IMR-90 (cell line): Measurements from ENCODE around the gene YPEL5. TPM values are rescaled to one million over a fixed set of nuclear protein-coding genes. Genes with fewer than 3 reads are reported as not detected.

Experiments used
- ATAC-seq: fragments of 200-7000 bp; cut with Tn5 transposase; 2 replicates; pipeline ENCODE4 v1.9.1; 2020; ENCODE audit warnings: low read depth, mild to moderate bottlenecking, moderate library complexity
- BruUV-seq: library from RNA; stranded (reverse); fragments of 400-500 nt; replicated peaks from 2 replicates; lab custom pipeline; 2021; lab: Mats Ljungman, UMichigan
- CTCF ChIA-PET: fragments of 300-600 bp; formaldehyde crosslinking; extraction: SDS; loops from one replicate; lab custom pipeline; 2021; ENCODE audit warnings: antibody characterized with exemption; lab: Yijun Ruan, JAX
- POLR2A ChIA-PET: fragments of 300-600 bp; sonication (Branson Sonifier 250); formaldehyde crosslinking; loops from one replicate; lab custom pipeline; 2022; ENCODE audit warnings: antibody characterized with exemption; ENCODE audit not compliant: unreplicated experiment; lab: Charles Lee
- DNase-seq: peaks from one replicate; pipeline ENCODE4 v3.0.0; 2013
- H2AFZ ChIP-seq: replicated peaks from 2 replicates; pipeline ENCODE3; 2013; ENCODE audit warnings: low read length, mild to moderate bottlenecking; ENCODE audit not compliant: poor library complexity
- H2AK5ac ChIP-seq: 2 replicates; pipeline ENCODE4 v1.6.1; 2013; ENCODE audit warnings: low read depth, low read length, inconsistent platforms
- H2AK9ac ChIP-seq: replicated peaks from 2 replicates; pipeline ENCODE3; 2013; ENCODE audit warnings: mild to moderate bottlenecking, low read depth, low read length, moderate library complexity; ENCODE audit not compliant: poor library complexity
- H2BK120ac ChIP-seq: 2 replicates; pipeline ENCODE4 v1.6.1; 2013; ENCODE audit warnings: low read depth, low read length, inconsistent platforms
- H2BK15ac ChIP-seq: 3 replicates; pipeline ENCODE4 v1.6.1; 2013; ENCODE audit warnings: low read depth, low read length, inconsistent platforms
- H2BK20ac ChIP-seq: 2 replicates; pipeline ENCODE4 v1.6.1; 2013; ENCODE audit warnings: low read depth, mild to moderate bottlenecking, inconsistent platforms, low read length, moderate library complexity
- H2BK5ac ChIP-seq: 2 replicates; pipeline ENCODE4 v1.6.1; 2013; ENCODE audit warnings: mild to moderate bottlenecking, low read depth, low read length, inconsistent platforms; ENCODE audit not compliant: poor library complexity, severe bottlenecking
- H3K14ac ChIP-seq: replicated peaks from 2 replicates; pipeline ENCODE4 v1.6.1; 2013; ENCODE audit warnings: low read depth, low read length, inconsistent platforms
- H3K18ac ChIP-seq: 2 replicates; pipeline ENCODE4 v1.6.1; 2013; ENCODE audit warnings: low read depth, low read length, control low read depth
- H3K23ac ChIP-seq: 2 replicates; pipeline ENCODE4 v1.6.1; 2013; ENCODE audit warnings: low read depth, low read length, inconsistent platforms
- H3K27ac ChIP-seq: 2 replicates; pipeline ENCODE4 v1.5.1; 2013; ENCODE audit warnings: mild to moderate bottlenecking, control low read depth, low read length; ENCODE audit not compliant: insufficient read depth
- H3K27me3 ChIP-seq: 2 replicates; pipeline ENCODE4 v1.6.1; 2013; ENCODE audit warnings: low read length; ENCODE audit not compliant: control insufficient read depth, insufficient read depth
- H3K36me3 ChIP-seq: 2 replicates; pipeline ENCODE4 v1.6.1; 2013; ENCODE audit warnings: low read length, mixed read lengths; ENCODE audit not compliant: control insufficient read depth, insufficient read depth
- H3K4ac ChIP-seq: 2 replicates; pipeline ENCODE4 v1.6.1; 2013; ENCODE audit warnings: low read depth, low read length, inconsistent platforms
- H3K4me1 ChIP-seq: 2 replicates; pipeline ENCODE4 v1.6.1; 2013; ENCODE audit warnings: low read length, mixed read lengths; ENCODE audit not compliant: control insufficient read depth, insufficient read depth
- H3K4me2 ChIP-seq: 2 replicates; pipeline ENCODE4 v1.6.1; 2013; ENCODE audit warnings: low read depth, mild to moderate bottlenecking, control low read depth, low read length, moderate library complexity
- H3K4me3 ChIP-seq: 2 replicates; pipeline ENCODE4 v1.5.1; 2013; ENCODE audit warnings: low read depth, mild to moderate bottlenecking, control low read depth, low read length, moderate library complexity; ENCODE audit not compliant: insufficient read depth
- H3K56ac ChIP-seq: 2 replicates; pipeline ENCODE4 v1.6.1; 2013; ENCODE audit warnings: low read length, inconsistent platforms; ENCODE audit not compliant: insufficient read depth; ENCODE audit errors: extremely low read depth
- H3K79me1 ChIP-seq, 2 experiments: 2 replicates each; pipeline ENCODE4 v1.6.1; 2013; ENCODE audit warnings: low read length in 2 of 2, inconsistent platforms in 1 of 2, low read depth in 1 of 2
- H3K9ac ChIP-seq: 2 replicates; pipeline ENCODE4 v1.6.1; 2013; ENCODE audit warnings: low read depth, low read length, control low read depth
- H3K9me1 ChIP-seq: 2 replicates; pipeline ENCODE4 v1.6.1; 2013; ENCODE audit warnings: low read length, inconsistent platforms; ENCODE audit not compliant: insufficient read depth
- H3K9me3 ChIP-seq: 2 replicates; pipeline ENCODE4 v1.6.1; 2013; ENCODE audit warnings: low read length; ENCODE audit not compliant: control insufficient read depth, insufficient read depth
- H4K20me1 ChIP-seq: 2 replicates; pipeline ENCODE4 v1.6.1; 2013; ENCODE audit warnings: low read length, inconsistent platforms; ENCODE audit not compliant: insufficient read depth
- H4K5ac ChIP-seq: 2 replicates; pipeline ENCODE4 v1.6.1; 2013; ENCODE audit warnings: mild to moderate bottlenecking, low read depth, low read length, control low read depth
- H4K8ac ChIP-seq, 2 experiments: 2 replicates each; pipeline ENCODE4 v1.6.1; 2013; ENCODE audit warnings: low read depth in 2 of 2, low read length in 2 of 2, control low read depth in 1 of 2, inconsistent platforms in 1 of 2
- H4K91ac ChIP-seq: 2 replicates; pipeline ENCODE4 v1.6.1; 2013; ENCODE audit warnings: low read depth, low read length, inconsistent platforms; ENCODE audit not compliant: insufficient read depth
- CEBPB ChIP-seq: IDR thresholded peaks from 2 replicates; pipeline ENCODE4 v1.6.1; 2012; ENCODE audit warnings: low read depth, low read length, improper control_type of control experiment
- CHD1 ChIP-seq: IDR thresholded peaks from 2 replicates; pipeline ENCODE4 v1.6.1; 2012; ENCODE audit warnings: low read depth, low read length, improper control_type of control experiment
- MAFK ChIP-seq: IDR thresholded peaks from 2 replicates; pipeline ENCODE4 v1.6.1; 2012; ENCODE audit warnings: low read depth, low read length, improper control_type of control experiment
- MAZ ChIP-seq: IDR thresholded peaks from 2 replicates; pipeline ENCODE4 v1.6.1; 2012; ENCODE audit warnings: low read depth, mild to moderate bottlenecking, low read length, improper control_type of control experiment, moderate library complexity, borderline replicate concordance
- NFE2L2 ChIP-seq: fragments of 150-350 bp; IDR thresholded peaks from 2 replicates; pipeline ENCODE4 v1.6.1; 2016; ENCODE audit warnings: low read depth, mild to moderate bottlenecking, low read length
- POLR2A ChIP-seq: IDR thresholded peaks from 2 replicates; pipeline ENCODE4 v1.6.1; 2012; ENCODE audit warnings: mild to moderate bottlenecking, low read depth, low read length
- RCOR1 ChIP-seq: IDR thresholded peaks from 2 replicates; pipeline ENCODE4 v1.6.1; 2012; ENCODE audit warnings: mild to moderate bottlenecking, low read length, improper control_type of control experiment; ENCODE audit not compliant: insufficient replicate concordance
- RFX5 ChIP-seq: IDR thresholded peaks from 2 replicates; pipeline ENCODE4 v1.8.0; 2012; ENCODE audit warnings: low read depth, mild to moderate bottlenecking, low read length, moderate library complexity
- SMC3 ChIP-seq: fragments of 150-350 bp; IDR thresholded peaks from 2 replicates; pipeline ENCODE4 v1.6.1; 2016; ENCODE audit warnings: low read depth, mild to moderate bottlenecking, antibody characterized with exemption, low read length, moderate library complexity
- WGBS, 2 experiments: methylation state at CpG; one replicate each; pipeline versions ENCODE4 v1.1.5 to v1.1.7; 2013; ENCODE audit warnings: missing lambda C conversion rate in 2 of 2; ENCODE audit not compliant: insufficient read length in 1 of 2; ENCODE audit errors: extremely low coverage in 2 of 2; 5-methylcytosine and 5-hydroxymethylcytosine counted together
- dilution Hi-C: fragments of 300-500 bp; cut with HindIII; formaldehyde crosslinking; loops from one replicate; pipeline ENCODE4 v1.14.3; 2018; ENCODE audit warnings: low sequenced_read_pairs; ENCODE audit not compliant: unreplicated experiment
- in situ Hi-C: fragments of 300-500 bp; cut with MboI; formaldehyde crosslinking; loops from 3 replicates; pipeline ENCODE4 v1.14.3; 2019; ENCODE audit warnings: low sequenced_read_pairs, inconsistent platforms, mixed read lengths
- intact Hi-C: fragments of 100-400 bp; cut with micrococcal nuclease; formaldehyde crosslinking; loops from 2 replicates; pipeline ENCODE4 v1.10.0; 2022
- polyA plus RNA-seq, 3 experiments: library from polyadenylated mRNA; depleted of rRNA; stranded (reverse); fragments of >200 nt; gene quantifications; 2 replicates each; pipeline ENCODE4 v1.2.3, GENCODE V29; 2012; ENCODE audit warnings: low replicate concordance in 1 of 3
- total RNA-seq: library from RNA; depleted of rRNA; stranded (reverse); fragments of >200 nt; gene quantifications from 2 replicates; pipeline ENCODE4 v1.2.3, GENCODE V29; 2012
- TF ChIP-seq, protein P1 (sequence below): conservative IDR thresholded peaks from 2 replicates; pipeline ENCODE4 v1.5.1; 2012; ENCODE audit warnings: mild to moderate bottlenecking, low read depth, low read length, improper control_type of control experiment

The YPEL5 gene
- total and polyA plus RNA-seq, 2 of the 4 experiments (the other 2 are of a cell fraction): 40.7 to 62.6 TPM

DNA sequence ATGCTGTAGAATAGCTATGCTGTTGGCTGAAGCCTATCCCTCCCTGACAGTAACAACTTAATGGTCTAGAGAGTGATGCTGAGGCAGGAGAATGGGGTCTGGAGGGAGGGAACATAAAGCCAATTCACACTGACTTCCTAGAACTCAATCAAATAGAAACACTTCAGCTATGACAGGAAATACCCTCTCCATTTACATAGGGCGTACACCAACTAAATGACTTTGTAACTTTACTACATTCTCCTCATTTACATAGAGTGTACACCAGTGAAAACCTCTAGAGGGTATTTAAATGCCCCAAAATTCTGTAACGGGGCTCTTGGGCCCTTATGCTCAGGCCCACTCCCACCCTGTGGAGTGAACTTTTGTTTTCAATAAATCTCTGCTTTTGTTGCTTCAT lies 41.5 kb downstream of the YPEL5 start:
- no peak overlapping the region for H4K5ac ChIP-seq
- ATAC-seq: no peak
- BruUV-seq: no TSS peak

More for the DNA sequence above, 41.5 kb downstream of the YPEL5 start:
- Histone ChIP-seq H3K36me3 (no peaks in the 10 kb centered on the region), H3K27me3 (peaks cover 6% of the 10 kb centered on the region), H3K4me1 (peaks cover 8% of the 10 kb centered on the region; the same call in 1 of the 2 replicates), H3K9me1 (0 out of 2 replicates have a peak, but pooled peaks cover under 1% of the 10 kb centered on the region), H4K91ac (no peak overlapping the region), H3K9me3 (no peaks in the 10 kb centered on the region), H3K18ac (no peak overlapping the region), H3K79me1 (no peaks in the 10 kb centered on the region), H2AK5ac (no peak overlapping the region), H2BK5ac (no peak overlapping the region), H3K56ac (no peak overlapping the region), H3K14ac (no peak overlapping the region), H2AK9ac (no peak overlapping the region), H2BK20ac (no peak overlapping the region), H3K9ac (no peak overlapping the region), H3K4me2 (no peak overlapping the region), H3K23ac (no peak overlapping the region), H4K8ac (no peak overlapping the region), H2AFZ (no peak overlapping the region), H3K27ac (no peak overlapping the region), H2BK120ac (no peak overlapping the region), H2BK15ac (no peak overlapping the region), H3K4ac (no peak overlapping the region), H3K4me3 (no peak overlapping the region), H4K20me1 (no peaks in the 10 kb centered on the region)
- WGBS, 2 experiments: no CpG with 5 or more reads among the region's 2 CpGs
- CTCF ChIA-PET: no interaction called here
- POLR2A ChIA-PET: no interaction called here
- no peak for TF ChIP-seq MAFK
- no peak for TF ChIP-seq CHD1
- TF ChIP-seq RFX5: no peak
- TF ChIP-seq POLR2A: no peak
- TF ChIP-seq SMC3: no peak
- no peak for TF ChIP-seq MAZ
- no peak for TF ChIP-seq NFE2L2
- TF ChIP-seq RCOR1: no peak
- TF ChIP-seq, protein P1, sequence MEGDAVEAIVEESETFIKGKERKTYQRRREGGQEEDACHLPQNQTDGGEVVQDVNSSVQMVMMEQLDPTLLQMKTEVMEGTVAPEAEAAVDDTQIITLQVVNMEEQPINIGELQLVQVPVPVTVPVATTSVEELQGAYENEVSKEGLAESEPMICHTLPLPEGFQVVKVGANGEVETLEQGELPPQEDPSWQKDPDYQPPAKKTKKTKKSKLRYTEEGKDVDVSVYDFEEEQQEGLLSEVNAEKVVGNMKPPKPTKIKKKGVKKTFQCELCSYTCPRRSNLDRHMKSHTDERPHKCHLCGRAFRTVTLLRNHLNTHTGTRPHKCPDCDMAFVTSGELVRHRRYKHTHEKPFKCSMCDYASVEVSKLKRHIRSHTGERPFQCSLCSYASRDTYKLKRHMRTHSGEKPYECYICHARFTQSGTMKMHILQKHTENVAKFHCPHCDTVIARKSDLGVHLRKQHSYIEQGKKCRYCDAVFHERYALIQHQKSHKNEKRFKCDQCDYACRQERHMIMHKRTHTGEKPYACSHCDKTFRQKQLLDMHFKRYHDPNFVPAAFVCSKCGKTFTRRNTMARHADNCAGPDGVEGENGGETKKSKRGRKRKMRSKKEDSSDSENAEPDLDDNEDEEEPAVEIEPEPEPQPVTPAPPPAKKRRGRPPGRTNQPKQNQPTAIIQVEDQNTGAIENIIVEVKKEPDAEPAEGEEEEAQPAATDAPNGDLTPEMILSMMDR: no peak
- no peak for TF ChIP-seq CEBPB
- DNase-seq: no peak
- dilution Hi-C loops (no loop called here), intact Hi-C loops (no loop called here), in situ Hi-C loops (no loop called here)
